CD4-positive, alpha-beta T cell (primary cell): ENCODE measurements around the gene VTA1. TPM values are rescaled to one million over a fixed set of nuclear protein-coding genes. Genes with fewer than 3 reads are reported as not detected.
A peak's percentile ranks its signal among the peaks of the same experiment; 100 is the strongest.
"Not testable (repeated sequence)": the region's sequence is repeated elsewhere in the genome, so short reads cannot be mapped to it uniquely, and the experiment has no call there.

Experiments
- ATAC-seq: fragments of 200-7000 bp; cut with Tn5 transposase; one replicate; pipeline ENCODE4 v1.10.0; 2022; ENCODE audit warnings: mild to moderate bottlenecking; ENCODE audit not compliant: poor library complexity
- CTCF ChIA-PET: fragments of 350-600 bp; sonication (Branson Sonifier 250); formaldehyde crosslinking; loops from one replicate; lab custom pipeline; 2021; ENCODE audit warnings: antibody characterized with exemption, inconsistent platforms; lab: Charles Lee
- POLR2A ChIA-PET: fragments of 350-600 bp; sonication (Branson Sonifier 250); formaldehyde crosslinking; loops from one replicate; lab custom pipeline; 2021; ENCODE audit warnings: antibody characterized with exemption, inconsistent platforms; lab: Charles Lee
- DNase-seq, 14 experiments: peaks; one replicate each; pipeline ENCODE4 v3.0.0-alpha.2; 2013 to 2020; ENCODE audit warnings: mixed read lengths in 2 of 14
- H3K27ac ChIP-seq, 2 donors: one replicate each; pipeline versions ENCODE4 v1.5.1 to v1.7.0; 2013; ENCODE audit warnings: low read length in 2 of 2, low read depth in 1 of 2, mild to moderate bottlenecking in 1 of 2
- H3K27me3 ChIP-seq, 2 experiments: 1 replicate in 1 of 2; 2 replicates in 1 of 2; pipeline versions ENCODE4 v1.6.1 to v1.7.0; 2013; ENCODE audit warnings: low read length in 2 of 2, control low read depth in 1 of 2, mild to moderate bottlenecking in 1 of 2, moderate library complexity in 1 of 2; ENCODE audit not compliant: insufficient read depth in 2 of 2, control insufficient read depth in 1 of 2
- H3K36me3 ChIP-seq: one replicate; pipeline ENCODE4 v1.6.1; 2013; ENCODE audit warnings: low read length, control low read depth; ENCODE audit not compliant: insufficient read depth
- H3K4me1 ChIP-seq: one replicate; pipeline ENCODE4 v1.6.1; 2013; ENCODE audit warnings: low read length, control low read depth; ENCODE audit not compliant: insufficient read depth
- H3K4me3 ChIP-seq: one replicate; pipeline ENCODE4 v1.5.1; 2013; ENCODE audit warnings: mild to moderate bottlenecking, low read length, moderate library complexity
- H3K9me3 ChIP-seq, 2 experiments: 1 replicate in 1 of 2; 2 replicates in 1 of 2; pipeline versions ENCODE4 v1.6.1 to v1.7.0; 2013; ENCODE audit warnings: low read length in 2 of 2, mild to moderate bottlenecking in 2 of 2, control low read depth in 1 of 2, moderate library complexity in 1 of 2; ENCODE audit not compliant: control insufficient read depth in 1 of 2, insufficient read depth in 1 of 2
- H3K27ac Mint-ChIP-seq: one replicate; pipeline ENCODE4 v1.8.0; 2020; ENCODE audit warnings: mixed read lengths
- H3K27me3 Mint-ChIP-seq: one replicate; pipeline ENCODE4 v1.8.0; 2021; ENCODE audit warnings: mixed read lengths
- H3K36me3 Mint-ChIP-seq: one replicate; pipeline ENCODE4 v1.8.0; 2021; ENCODE audit warnings: low read depth, mixed read lengths
- H3K4me1 Mint-ChIP-seq: one replicate; pipeline ENCODE4 v1.8.0; 2021; ENCODE audit warnings: low read depth, mixed read lengths
- H3K4me3 Mint-ChIP-seq: one replicate; pipeline ENCODE4 v1.8.0; 2020; ENCODE audit warnings: mild to moderate bottlenecking, mixed read lengths
- H3K9me3 Mint-ChIP-seq: one replicate; pipeline ENCODE4 v1.8.0; 2020; ENCODE audit warnings: mixed read lengths
- intact Hi-C, 2 experiments: fragments of 100-400 bp; cut with DNase I in 1 of 2; cut with micrococcal nuclease in 1 of 2; formaldehyde crosslinking; loops; one replicate each; pipeline versions ENCODE4 v1.15.1 to v1.9.0; 2023 to 2025; cut with DNase I, micrococcal nuclease
- total RNA-seq, 174 experiments: library from RNA in 2 of 174; stranded (reverse) in 2 of 174; gene quantifications; one replicate each; pipeline ENCODE4 v1.2.3 and lab custom pipeline; 2021 to 2026
- TF ChIP-seq, protein P1 (sequence below): fragments of 200-600 bp; IDR thresholded peaks from one replicate; pipeline ENCODE4 v1.8.0; 2022; ENCODE audit warnings: antibody characterized with exemption, mild to moderate bottlenecking

Gene VTA1
- total RNA-seq, 2 experiments from 2014 or later: 13.5 to 18.0 TPM

DNA sequence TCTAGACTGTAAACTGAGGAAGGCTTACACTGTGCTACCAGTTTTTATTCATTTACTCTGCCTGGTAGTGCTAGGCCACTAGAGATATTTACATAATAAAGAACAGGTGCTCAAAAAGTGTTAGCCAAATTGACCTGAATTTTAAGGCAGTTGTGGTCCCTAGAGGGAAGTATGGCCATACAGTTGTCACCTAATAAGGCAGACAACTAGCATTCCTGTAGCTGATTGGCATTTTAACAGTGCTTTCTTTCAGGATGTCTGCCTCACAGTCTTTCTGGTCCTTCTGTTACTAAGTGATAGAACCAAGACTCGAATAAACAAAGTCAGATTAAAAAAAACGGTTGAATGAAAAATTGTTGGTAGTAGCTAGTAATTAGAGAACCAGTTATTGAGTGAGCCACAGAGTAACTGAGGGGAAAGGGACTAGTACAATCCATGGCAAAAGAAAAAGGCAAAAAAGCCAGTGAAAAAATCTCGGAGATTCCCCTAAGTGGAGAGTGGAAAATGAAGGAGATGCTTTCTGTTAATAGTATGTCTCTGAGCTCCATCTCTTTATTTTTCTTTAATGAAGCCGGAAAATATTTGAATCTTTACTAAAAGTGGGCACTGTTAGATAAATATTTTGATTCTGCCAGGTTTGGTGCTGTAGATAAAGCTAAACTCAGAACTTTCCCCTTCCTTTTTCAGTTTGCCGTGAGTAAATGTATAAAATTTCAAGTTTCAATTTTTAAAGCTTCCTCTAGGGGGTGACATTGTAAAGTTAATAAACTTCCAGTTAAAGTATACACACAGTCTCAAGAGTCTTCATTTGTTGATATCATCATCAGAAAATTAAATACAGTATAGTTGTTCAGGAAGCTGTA is 9.1 kb downstream of the VTA1 start:
- DNase-seq (peak in 3 of 14 experiments; percentile 38 to 48 (median 45)), ATAC-seq (peak; percentile 76)
- Histone ChIP-seq H3K27me3 (no peaks in the 10 kb centered on the region), H3K9me3 (no peaks in the 10 kb centered on the region), H3K4me1 (peaks cover 4% of the 10 kb centered on the region), H3K27ac (no peak overlapping the region), H3K4me3 (no peak overlapping the region), H3K36me3 (peaks cover 2% of the 10 kb centered on the region)
- peaks cover 67% of the 10 kb centered on the region for H3K4me1 Mint-ChIP-seq
- TF ChIP-seq, protein P1, sequence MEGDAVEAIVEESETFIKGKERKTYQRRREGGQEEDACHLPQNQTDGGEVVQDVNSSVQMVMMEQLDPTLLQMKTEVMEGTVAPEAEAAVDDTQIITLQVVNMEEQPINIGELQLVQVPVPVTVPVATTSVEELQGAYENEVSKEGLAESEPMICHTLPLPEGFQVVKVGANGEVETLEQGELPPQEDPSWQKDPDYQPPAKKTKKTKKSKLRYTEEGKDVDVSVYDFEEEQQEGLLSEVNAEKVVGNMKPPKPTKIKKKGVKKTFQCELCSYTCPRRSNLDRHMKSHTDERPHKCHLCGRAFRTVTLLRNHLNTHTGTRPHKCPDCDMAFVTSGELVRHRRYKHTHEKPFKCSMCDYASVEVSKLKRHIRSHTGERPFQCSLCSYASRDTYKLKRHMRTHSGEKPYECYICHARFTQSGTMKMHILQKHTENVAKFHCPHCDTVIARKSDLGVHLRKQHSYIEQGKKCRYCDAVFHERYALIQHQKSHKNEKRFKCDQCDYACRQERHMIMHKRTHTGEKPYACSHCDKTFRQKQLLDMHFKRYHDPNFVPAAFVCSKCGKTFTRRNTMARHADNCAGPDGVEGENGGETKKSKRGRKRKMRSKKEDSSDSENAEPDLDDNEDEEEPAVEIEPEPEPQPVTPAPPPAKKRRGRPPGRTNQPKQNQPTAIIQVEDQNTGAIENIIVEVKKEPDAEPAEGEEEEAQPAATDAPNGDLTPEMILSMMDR: peak; percentile 68
- ChIA-PET CTCF (interaction anchor here (0.9 to 4.0 kb wide), 7 partner anchors 8 to 52 kb away, joined by 3 to 38 read pairs (median 3); partner anchors contain the start of genes NMBR and VTA1), POLR2A (interaction anchor here (0.6 to 1.9 kb wide), 2 partner anchors 9 to 231 kb away, joined by 3 to 12 read pairs; partner anchors contain the start of genes NMBR and VTA1)
- no peaks in the 10 kb centered on the region for H3K9me3 Mint-ChIP-seq
- intact Hi-C loops: loop anchor here (5.0 to 10.0 kb wide), 2 partner anchors 231 to 409 kb away; no protein-coding TSS in a partner anchor
- H3K27me3 Mint-ChIP-seq: no peaks in the 10 kb centered on the region
- H3K4me3 Mint-ChIP-seq: no peak overlapping the region
- peaks cover 11% of the 10 kb centered on the region for H3K36me3 Mint-ChIP-seq
- peak overlapping the region; percentile 28 for H3K27ac Mint-ChIP-seq

DNA sequence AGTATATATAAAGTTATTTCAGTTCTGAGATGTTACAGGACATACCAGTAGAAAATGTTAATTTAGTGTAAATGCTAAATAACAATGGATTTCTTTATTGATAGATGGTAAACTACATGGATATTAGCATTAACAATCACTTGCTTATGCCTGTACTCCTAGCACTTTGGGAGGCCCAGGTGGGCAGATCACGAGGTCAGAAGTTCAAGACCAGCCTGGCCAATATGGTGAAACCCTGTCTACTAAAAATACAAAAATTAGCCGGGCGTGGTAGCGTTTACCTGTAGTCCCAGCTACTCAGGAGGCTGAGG is 9.7 kb downstream of the VTA1 start:
- not testable (repeated sequence) for H3K36me3 ChIP-seq, H3K27ac ChIP-seq, H3K4me3 Mint-ChIP-seq, H3K27me3 ChIP-seq, H3K36me3 Mint-ChIP-seq, H3K4me3 ChIP-seq, H3K9me3 Mint-ChIP-seq, DNase-seq, H3K9me3 ChIP-seq, H3K27me3 Mint-ChIP-seq, ATAC-seq, H3K4me1 ChIP-seq
- ChIA-PET CTCF (interaction anchor here (0.9 to 4.0 kb wide), 7 partner anchors 8 to 318 kb away, joined by 3 to 38 read pairs (median 3); partner anchors contain the start of genes NMBR and VTA1), POLR2A (interaction anchor here (0.6 to 1.9 kb wide), 2 partner anchors 10 to 230 kb away, joined by 3 to 12 read pairs; partner anchors contain the start of genes NMBR and VTA1)
- intact Hi-C loops: loop anchor here (5.0 to 10.0 kb wide), 2 partner anchors 231 to 408 kb away; no protein-coding TSS in a partner anchor
- TF ChIP-seq, protein P1: peak; percentile 10
- H3K27ac Mint-ChIP-seq: peak overlapping the region; percentile 28
- H3K4me1 Mint-ChIP-seq: peaks cover 61% of the 10 kb centered on the region

DNA sequence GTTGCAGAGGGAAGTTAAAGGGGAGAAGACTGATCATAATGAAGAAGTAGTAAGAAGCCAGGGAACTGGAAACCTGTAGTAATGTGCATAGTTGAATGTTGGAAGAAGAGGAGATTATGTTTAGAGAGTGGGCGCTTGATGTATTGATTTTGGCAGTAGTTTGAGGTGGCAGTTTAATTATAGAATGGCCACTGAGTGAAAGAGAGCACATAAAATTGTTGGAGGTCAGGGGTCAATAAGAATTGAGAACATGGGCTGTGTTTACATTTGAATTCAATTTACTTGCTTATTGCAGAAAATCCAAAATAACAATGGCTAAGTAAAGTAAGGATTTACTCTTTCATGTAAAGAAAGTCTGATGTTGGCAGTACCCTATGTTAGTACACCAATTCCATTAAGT is 15.7 kb downstream of the VTA1 start:
- no peaks in the 10 kb centered on the region for H3K27me3 ChIP-seq
- intact Hi-C loops: no loop called here
- H3K36me3 ChIP-seq: peaks cover 20% of the 10 kb centered on the region
- DNase-seq (no peak), ATAC-seq (no peak)
- Mint-ChIP-seq H3K27ac (peak overlapping the region; percentile 6), H3K36me3 (peaks cover 29% of the 10 kb centered on the region), H3K9me3 (no peaks in the 10 kb centered on the region), H3K4me3 (no peak overlapping the region), H3K27me3 (no peaks in the 10 kb centered on the region), H3K4me1 (peaks cover 54% of the 10 kb centered on the region)
- no peaks in the 10 kb centered on the region for H3K9me3 ChIP-seq
- CTCF ChIA-PET: no interaction called here
- H3K27ac ChIP-seq: no peak overlapping the region
- TF ChIP-seq, protein P1: no peak
- POLR2A ChIA-PET: no interaction called here
- H3K4me3 ChIP-seq: no peak overlapping the region
- peaks cover 4% of the 10 kb centered on the region for H3K4me1 ChIP-seq
